MM.1S (cell line): Measurements from ENCODE around the gene TDRD1.

Experiments used
- EZH2 ChIP-seq: fragments of 300-600 bp; sonication (generic); optimal IDR thresholded peaks from 2 replicates; pipeline ENCODE3; 2017; ENCODE audit warnings: low read depth, mild to moderate bottlenecking, antibody characterized with exemption, low read length, mixed read lengths
- EZH2phosphoT487 ChIP-seq: fragments of 300-600 bp; sonication (generic); IDR thresholded peaks from 2 replicates; pipeline ENCODE4 v1.6.1; 2018; ENCODE audit warnings: antibody characterized with exemption, low read length
- TF ChIP-seq, protein P1 (sequence below): fragments of 300-600 bp; sonication (generic); IDR thresholded peaks from 2 replicates; pipeline ENCODE4 v1.5.1; 2016; ENCODE audit warnings: antibody characterized with exemption, low read length, mixed read lengths

GRCh38 chr10:114189700-114190099 is 10.5 kb downstream of the TDRD1 start:
- TF ChIP-seq EZH2 (no peak), EZH2phosphoT487 (no peak)
- TF ChIP-seq, protein P1, sequence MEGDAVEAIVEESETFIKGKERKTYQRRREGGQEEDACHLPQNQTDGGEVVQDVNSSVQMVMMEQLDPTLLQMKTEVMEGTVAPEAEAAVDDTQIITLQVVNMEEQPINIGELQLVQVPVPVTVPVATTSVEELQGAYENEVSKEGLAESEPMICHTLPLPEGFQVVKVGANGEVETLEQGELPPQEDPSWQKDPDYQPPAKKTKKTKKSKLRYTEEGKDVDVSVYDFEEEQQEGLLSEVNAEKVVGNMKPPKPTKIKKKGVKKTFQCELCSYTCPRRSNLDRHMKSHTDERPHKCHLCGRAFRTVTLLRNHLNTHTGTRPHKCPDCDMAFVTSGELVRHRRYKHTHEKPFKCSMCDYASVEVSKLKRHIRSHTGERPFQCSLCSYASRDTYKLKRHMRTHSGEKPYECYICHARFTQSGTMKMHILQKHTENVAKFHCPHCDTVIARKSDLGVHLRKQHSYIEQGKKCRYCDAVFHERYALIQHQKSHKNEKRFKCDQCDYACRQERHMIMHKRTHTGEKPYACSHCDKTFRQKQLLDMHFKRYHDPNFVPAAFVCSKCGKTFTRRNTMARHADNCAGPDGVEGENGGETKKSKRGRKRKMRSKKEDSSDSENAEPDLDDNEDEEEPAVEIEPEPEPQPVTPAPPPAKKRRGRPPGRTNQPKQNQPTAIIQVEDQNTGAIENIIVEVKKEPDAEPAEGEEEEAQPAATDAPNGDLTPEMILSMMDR: no peak
